Measurements from ENCODE around the gene TUBGCP2.

The TUBGCP2 gene

DNA sequence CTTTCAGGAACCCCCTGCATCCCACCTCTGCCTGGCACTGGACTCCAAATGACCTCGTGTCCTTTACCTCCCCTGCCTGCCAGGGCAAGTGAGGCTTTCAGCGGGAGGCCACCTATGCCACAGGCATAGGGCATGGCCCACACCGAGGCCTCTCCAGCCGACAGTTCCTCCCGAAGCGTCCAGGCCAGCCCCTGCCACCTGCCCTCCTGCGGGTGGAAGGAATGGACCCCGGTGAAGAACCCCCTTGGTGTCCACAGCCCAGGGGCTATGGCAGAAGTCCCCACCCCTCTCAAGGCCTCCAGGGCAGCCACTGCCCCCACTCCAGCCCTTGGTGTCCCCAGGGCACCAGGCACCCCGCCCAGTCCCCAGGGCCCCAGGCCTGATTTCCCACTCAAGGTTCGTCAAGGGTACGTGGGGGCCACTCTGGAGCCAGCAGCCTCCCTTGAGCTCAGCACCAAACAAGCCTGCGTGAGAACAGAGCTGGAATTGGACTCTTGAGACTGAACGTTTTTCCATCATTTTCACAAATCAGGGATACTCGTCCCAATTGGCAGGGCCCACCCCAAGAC is 46.1 kb upstream of the TUBGCP2 start:
- H3K4me1 Mint-ChIP-seq = no peaks in the 10 kb centered on the region
- no peaks in the 10 kb centered on the region for H3K9me3 Mint-ChIP-seq
- H3K27ac Mint-ChIP-seq = no peak overlapping the region
- no peak for DNase-seq
- H3K4me3 Mint-ChIP-seq = no peak overlapping the region
- TF ChIP-seq, protein P1, sequence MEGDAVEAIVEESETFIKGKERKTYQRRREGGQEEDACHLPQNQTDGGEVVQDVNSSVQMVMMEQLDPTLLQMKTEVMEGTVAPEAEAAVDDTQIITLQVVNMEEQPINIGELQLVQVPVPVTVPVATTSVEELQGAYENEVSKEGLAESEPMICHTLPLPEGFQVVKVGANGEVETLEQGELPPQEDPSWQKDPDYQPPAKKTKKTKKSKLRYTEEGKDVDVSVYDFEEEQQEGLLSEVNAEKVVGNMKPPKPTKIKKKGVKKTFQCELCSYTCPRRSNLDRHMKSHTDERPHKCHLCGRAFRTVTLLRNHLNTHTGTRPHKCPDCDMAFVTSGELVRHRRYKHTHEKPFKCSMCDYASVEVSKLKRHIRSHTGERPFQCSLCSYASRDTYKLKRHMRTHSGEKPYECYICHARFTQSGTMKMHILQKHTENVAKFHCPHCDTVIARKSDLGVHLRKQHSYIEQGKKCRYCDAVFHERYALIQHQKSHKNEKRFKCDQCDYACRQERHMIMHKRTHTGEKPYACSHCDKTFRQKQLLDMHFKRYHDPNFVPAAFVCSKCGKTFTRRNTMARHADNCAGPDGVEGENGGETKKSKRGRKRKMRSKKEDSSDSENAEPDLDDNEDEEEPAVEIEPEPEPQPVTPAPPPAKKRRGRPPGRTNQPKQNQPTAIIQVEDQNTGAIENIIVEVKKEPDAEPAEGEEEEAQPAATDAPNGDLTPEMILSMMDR (IDR thresholded peaks at IDR 0.05) = no peak
- H3K36me3 Mint-ChIP-seq (ENCODE audit: low read depth) = no peaks in the 10 kb centered on the region
- H3K27me3 Mint-ChIP-seq (ENCODE audit: low read depth, poor library complexity) = no peaks in the 10 kb centered on the region

- no peak overlapping the region for H3K27ac Mint-ChIP-seq
- no peaks in the 10 kb centered on the region for H3K27me3 Mint-ChIP-seq (ENCODE audit: low read depth, poor library complexity)
- H3K4me1 Mint-ChIP-seq = peaks cover 3% of the 10 kb centered on the region
- TF ChIP-seq, protein P1 (IDR thresholded peaks at IDR 0.05) = no peak
- H3K36me3 Mint-ChIP-seq (ENCODE audit: low read depth) = no peaks in the 10 kb centered on the region
- H3K4me3 Mint-ChIP-seq = no peak overlapping the region
- no peak for DNase-seq
- H3K9me3 Mint-ChIP-seq = no peaks in the 10 kb centered on the region
Measured at GRCh38 chr10:133353988-133354605, 45.4 kb upstream of the TUBGCP2 start.

GRCh38 chr10:133353202-133353959 is 44.7 kb upstream of the TUBGCP2 start:
- DNase-seq = no peak
- H3K36me3 Mint-ChIP-seq (ENCODE audit: low read depth) = no peaks in the 10 kb centered on the region
- no peaks in the 10 kb centered on the region for H3K27me3 Mint-ChIP-seq (ENCODE audit: low read depth, poor library complexity)
- no peak overlapping the region for H3K4me3 Mint-ChIP-seq
- H3K27ac Mint-ChIP-seq = no peak overlapping the region
- peaks cover 6% of the 10 kb centered on the region for H3K4me1 Mint-ChIP-seq
- TF ChIP-seq, protein P1 (IDR thresholded peaks at IDR 0.05) = no peak
- no peaks in the 10 kb centered on the region for H3K9me3 Mint-ChIP-seq

DNA sequence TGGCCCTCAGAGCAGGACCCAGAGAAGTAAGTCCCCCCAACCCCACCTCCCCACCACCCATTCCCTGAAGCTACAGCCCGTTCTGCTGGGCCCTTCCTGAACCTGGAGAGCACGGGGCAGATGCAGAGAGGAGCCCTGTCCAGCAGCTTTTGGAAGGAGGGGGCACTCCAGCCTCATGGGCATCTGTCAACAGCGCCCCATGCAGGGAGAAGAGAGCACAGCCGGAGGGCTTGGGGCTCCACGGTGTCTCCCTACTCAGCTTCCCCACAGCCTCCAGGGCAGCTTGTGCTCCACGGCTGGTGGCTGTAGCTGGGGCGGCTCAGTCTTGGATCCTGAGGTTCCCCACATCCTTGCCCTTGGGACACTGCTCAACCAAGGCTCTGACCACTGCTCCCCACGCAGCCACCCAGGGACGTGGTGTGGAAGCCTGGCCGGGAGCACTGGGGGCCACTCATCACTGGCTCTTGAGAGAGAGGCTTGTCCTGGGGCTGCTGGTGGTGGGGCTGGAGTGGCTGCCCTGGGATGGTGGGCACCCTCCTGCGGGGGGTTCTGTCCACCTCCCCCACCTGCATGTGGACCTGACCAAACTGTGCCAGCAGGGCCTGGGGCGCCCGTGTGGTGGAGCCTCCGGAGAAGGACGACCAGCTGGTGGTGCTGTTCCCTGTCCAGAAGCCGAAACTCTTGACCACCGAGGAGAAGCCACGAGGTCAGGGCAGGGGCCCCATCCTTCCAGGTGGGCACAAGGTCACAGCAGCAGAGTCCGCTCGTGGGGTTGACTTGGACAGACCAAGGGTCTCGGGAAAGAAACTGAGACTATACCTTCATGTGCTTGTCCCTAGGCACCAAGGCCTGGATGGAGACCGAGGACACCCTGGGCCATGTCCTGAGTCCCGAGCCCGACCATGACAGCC is 43.0 kb upstream of the TUBGCP2 start:
- no peak for DNase-seq
- TF ChIP-seq, protein P1 (IDR thresholded peaks at IDR 0.05) = no peak
- H3K4me3 Mint-ChIP-seq = no peak overlapping the region
- peaks cover 6% of the 10 kb centered on the region for H3K4me1 Mint-ChIP-seq
- H3K27me3 Mint-ChIP-seq (ENCODE audit: low read depth, poor library complexity) = peaks cover 4% of the 10 kb centered on the region
- no peaks in the 10 kb centered on the region for H3K36me3 Mint-ChIP-seq (ENCODE audit: low read depth)
- H3K27ac Mint-ChIP-seq = no peak overlapping the region
- H3K9me3 Mint-ChIP-seq = no peaks in the 10 kb centered on the region

- H3K27ac Mint-ChIP-seq = no peak overlapping the region
- peaks cover 10% of the 10 kb centered on the region for H3K27me3 Mint-ChIP-seq (ENCODE audit: low read depth, poor library complexity)
- no peak overlapping the region for H3K4me3 Mint-ChIP-seq
- no peaks in the 10 kb centered on the region for H3K36me3 Mint-ChIP-seq (ENCODE audit: low read depth)
- TF ChIP-seq, protein P1 (IDR thresholded peaks at IDR 0.05) = no peak
- H3K9me3 Mint-ChIP-seq = no peaks in the 10 kb centered on the region
- no peak for DNase-seq
- H3K4me1 Mint-ChIP-seq = peaks cover 6% of the 10 kb centered on the region
Measured at GRCh38 chr10:133350950-133351329, 42.3 kb upstream of the TUBGCP2 start.
